Mucosa of descending colon (tissue), 3 donors: Measurements from ENCODE around the gene MAT1A. TPM values are rescaled to one million over a fixed set of nuclear protein-coding genes. Genes with fewer than 3 reads are reported as not detected.

ENCODE experiments used
- ATAC-seq: fragments of 200-7000 bp; cut with Tn5 transposase; one replicate; pipeline ENCODE4 v1.9.1; 2020; ENCODE audit warnings: mild to moderate bottlenecking, moderate library complexity
- DNase-seq, 3 donors: peaks; one replicate each; pipeline ENCODE4 v3.0.0-alpha.2; 2020
- H3K36me3 ChIP-seq: fragments of 200-600 bp; one replicate; pipeline ENCODE4 v1.8.0; 2021; ENCODE audit warnings: low read depth, mild to moderate bottlenecking
- H3K4me1 ChIP-seq: fragments of 200-600 bp; one replicate; pipeline ENCODE4 v1.8.0; 2021; ENCODE audit warnings: low read depth, mild to moderate bottlenecking
- H3K4me3 ChIP-seq: fragments of 200-600 bp; one replicate; pipeline ENCODE4 v1.8.0; 2021; ENCODE audit warnings: mild to moderate bottlenecking
- H3K9me3 ChIP-seq: fragments of 200-600 bp; one replicate; pipeline ENCODE4 v1.8.0; 2021; ENCODE audit warnings: mild to moderate bottlenecking
- CTCF ChIP-seq: fragments of 200-600 bp; IDR thresholded peaks from one replicate; pipeline ENCODE4 v1.8.0; 2022; ENCODE audit warnings: antibody characterized with exemption, mild to moderate bottlenecking
- intact Hi-C, 2 donors: fragments of 100-400 bp; cut with DNase I in 1 of 2; cut with micrococcal nuclease in 1 of 2; formaldehyde crosslinking; loops; one replicate each; pipeline versions ENCODE4 v1.11.0 to v1.11.1; 2022; cut with DNase I, micrococcal nuclease
- total RNA-seq, 3 donors: library from RNA; stranded (reverse); fragmentation: NEBNext Ultra II Directional in 2 of 3; extraction: Animal tissue kit (Norgen Biotek cat#: 25700) in 2 of 3; gene quantifications; one replicate each; pipeline versions ENCODE4 v1.2.1 to v1.2.4, GENCODE V29; 2021 to 2023
- donor health status: DM: no; HTN: no; CAD: no; lungs with moderate emphysema.
- donor health status: DM: no; HTN: no; CAD: no.
- donor health status: DM: no; HTN: yes; CAD: no.

Gene MAT1A
- total RNA-seq, 3 donors from 2014 or later = 0.89 TPM; not detected in 2

- H3K36me3 ChIP-seq = no peaks in the 10 kb centered on the region
- no peak for DNase-seq
- H3K4me3 ChIP-seq = no peak overlapping the region
- TF ChIP-seq CTCF = no peak
- H3K9me3 ChIP-seq = no peaks in the 10 kb centered on the region
- H3K4me1 ChIP-seq = no peaks in the 10 kb centered on the region
- ATAC-seq = no peak
- intact Hi-C loops = no loop called here
Measured at GRCh38 chr10:80281784-80282765, 7.4 kb downstream of the MAT1A start.

GRCh38 chr10:80281292-80281691, 8.2 kb downstream of the MAT1A start:
- ATAC-seq (no peak), DNase-seq (no peak)
- Histone ChIP-seq H3K4me1 (no peaks in the 10 kb centered on the region), H3K4me3 (no peak overlapping the region), H3K36me3 (no peaks in the 10 kb centered on the region), H3K9me3 (no peaks in the 10 kb centered on the region)
- intact Hi-C loops = no loop called here
- no peak for TF ChIP-seq CTCF

DNA sequence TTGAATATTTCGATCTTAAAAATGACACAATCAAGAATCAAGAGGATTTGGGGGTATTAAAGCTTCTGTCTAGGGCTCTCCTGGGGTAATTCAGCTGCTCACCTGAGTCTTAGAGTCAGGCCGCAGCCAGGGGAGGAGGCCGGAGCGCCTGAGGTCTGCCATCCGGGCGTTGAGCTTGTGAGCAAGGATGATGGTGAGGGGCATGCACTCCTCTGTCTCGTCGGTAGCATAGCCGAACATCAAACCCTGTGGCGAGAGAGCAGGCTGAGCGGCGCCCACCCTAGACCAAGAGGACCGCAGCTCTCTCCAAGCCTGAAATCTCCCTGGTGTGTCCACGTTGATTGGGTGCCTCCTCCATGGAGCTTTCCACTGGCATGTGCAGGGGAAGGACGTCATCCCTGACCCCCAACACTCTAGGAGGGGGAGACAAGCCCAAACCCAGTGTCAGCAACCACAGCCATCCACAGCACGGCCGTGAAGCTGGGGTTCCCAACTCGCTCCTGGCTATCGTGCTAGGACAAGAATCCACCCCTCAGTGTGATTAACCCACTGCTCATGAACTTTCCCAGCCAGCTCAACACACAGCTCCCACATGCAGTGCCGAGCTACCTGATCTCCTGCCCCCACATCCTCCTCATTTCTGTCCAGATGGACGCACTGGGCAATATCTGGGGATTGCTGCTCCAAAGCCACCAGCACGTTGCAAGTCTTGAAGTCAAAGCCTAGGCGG, 9.2 kb downstream of the MAT1A start:
- ATAC-seq (no peak), DNase-seq (no peak)
- H3K36me3 ChIP-seq = no peaks in the 10 kb centered on the region

GRCh38 chr10:80279146-80279545, 10.3 kb downstream of the MAT1A start:
- Histone ChIP-seq H3K36me3 (no peaks in the 10 kb centered on the region), H3K9me3 (no peaks in the 10 kb centered on the region), H3K4me3 (no peak overlapping the region), H3K4me1 (no peaks in the 10 kb centered on the region)
- intact Hi-C loops = no loop called here
- no peak for TF ChIP-seq CTCF
- ATAC-seq (no peak), DNase-seq (no peak)

More for the DNA sequence above, 9.2 kb downstream of the MAT1A start:
- no peaks in the 10 kb centered on the region for H3K9me3 ChIP-seq
- H3K4me1 ChIP-seq = no peaks in the 10 kb centered on the region
- TF ChIP-seq CTCF = no peak
- intact Hi-C loops = no loop called here
- H3K4me3 ChIP-seq = no peak overlapping the region

DNA sequence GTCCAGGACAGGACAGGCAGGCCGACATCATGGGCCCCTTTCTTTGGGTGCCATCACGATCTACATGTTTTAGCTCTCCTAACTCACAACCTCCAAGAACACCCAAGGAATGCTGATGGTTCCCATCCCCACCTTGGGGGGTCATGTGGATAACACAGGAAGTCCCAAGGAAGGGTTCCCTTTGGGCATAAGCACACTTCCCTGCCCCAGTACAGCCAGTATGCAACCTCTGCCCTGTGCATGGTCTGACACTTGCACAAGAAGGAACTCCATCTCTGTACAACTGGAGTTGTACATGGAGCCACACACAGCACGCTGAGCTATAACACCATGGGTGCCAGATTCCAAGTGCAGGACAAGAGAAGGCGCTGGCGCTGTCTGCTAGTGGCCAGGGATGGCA, 11.0 kb downstream of the MAT1A start:
- no peak for TF ChIP-seq CTCF
- Histone ChIP-seq H3K4me3 (no peak overlapping the region), H3K9me3 (no peaks in the 10 kb centered on the region), H3K36me3 (no peaks in the 10 kb centered on the region), H3K4me1 (no peaks in the 10 kb centered on the region)
- intact Hi-C loops = no loop called here
- no peak for ATAC-seq
- no peak for DNase-seq
